K562 (cell line): ENCODE results near the gene GRB2. TPM values are rescaled to one million over a fixed set of nuclear protein-coding genes. Genes with fewer than 3 reads are reported as not detected.

Experiments
- HLTF ChIP-seq: fragments of 450-650 bp; IDR thresholded peaks from 2 replicates; pipeline ENCODE4 v1.6.1; 2016
- KDM2B ChIP-seq: fragments of 250-450 bp; sonication (Bioruptor Pico); IDR thresholded peaks from 2 replicates; pipeline ENCODE4 v1.8.0; 2021; ENCODE audit warnings: mild to moderate bottlenecking, moderate library complexity
- ZZZ3 ChIP-seq: fragments of 450-650 bp; IDR thresholded peaks from 2 replicates; pipeline ENCODE4 v1.6.1; 2016; ENCODE audit warnings: antibody characterized with exemption, mild to moderate bottlenecking, moderate library complexity
- polyA plus RNA-seq, 8 experiments: library from polyadenylated mRNA; depleted of rRNA in 4 of 8; stranded (reverse) in 5 of 8; unstranded in 3 of 8; fragments of >200 nt; fragmentation: Nextera tagmentation in 2 of 8; fragmentation: Illumina TruSeq in 1 of 8; extraction: Ambion mirVana in 2 of 8; extraction: Trizol in 1 of 8; gene quantifications; 2 replicates each; pipeline versions ENCODE4 v1.2.1 to v1.2.3, GENCODE V29; 2011 to 2014; ENCODE audit warnings: inconsistent platforms in 1 of 8, missing spikeins in 1 of 8
- total RNA-seq, 7 experiments: library from RNA; depleted of rRNA in 6 of 7; stranded (reverse); fragments of >200 nt in 6 of 7; fragmentation: Illumina TruSeq in 2 of 7; extraction: Trizol in 2 of 7; gene quantifications; 2 replicates each; pipeline versions ENCODE4 v1.2.1 to v1.2.3, GENCODE V29; 2011 to 2021; ENCODE audit warnings: low replicate concordance in 1 of 7
- TF ChIP-seq, protein P1 (sequence below), 2 experiments: fragments of 450-650 bp in 1 of 2; sonication (generic) in 1 of 2; formaldehyde crosslinking in 1 of 2; IDR thresholded peaks; 2 replicates each; pipeline versions ENCODE4 v1.7.1 to v1.9.0; 2016 to 2022; ENCODE audit warnings: inconsistent platforms in 1 of 2, mild to moderate bottlenecking in 1 of 2, missing genetic modification reagents in 1 of 2
- TF ChIP-seq, protein P2 (sequence below): fragments of 450-650 bp; IDR thresholded peaks from 2 replicates; pipeline ENCODE4 v1.6.1; 2016; ENCODE audit warnings: mild to moderate bottlenecking, moderate library complexity
- TF ChIP-seq, protein P3 (sequence below), 2 experiments: fragments of 250-450 bp in 1 of 2; fragments of 450-650 bp in 1 of 2; sonication (Bioruptor Pico) in 1 of 2; IDR thresholded peaks; 2 replicates each; pipeline versions ENCODE4 v1.6.1 to v1.8.0; 2016 to 2021; ENCODE audit warnings: mild to moderate bottlenecking in 2 of 2, moderate library complexity in 2 of 2, missing compliant biosample characterization in 1 of 2, missing genetic modification characterization in 1 of 2

Gene GRB2
- total and polyA plus RNA-seq, 9 of the 15 experiments (the other 6 are each of a cell fraction or from before 2014, with no cell fraction given): 57.2 to 136 (median 84.8) TPM

DNA sequence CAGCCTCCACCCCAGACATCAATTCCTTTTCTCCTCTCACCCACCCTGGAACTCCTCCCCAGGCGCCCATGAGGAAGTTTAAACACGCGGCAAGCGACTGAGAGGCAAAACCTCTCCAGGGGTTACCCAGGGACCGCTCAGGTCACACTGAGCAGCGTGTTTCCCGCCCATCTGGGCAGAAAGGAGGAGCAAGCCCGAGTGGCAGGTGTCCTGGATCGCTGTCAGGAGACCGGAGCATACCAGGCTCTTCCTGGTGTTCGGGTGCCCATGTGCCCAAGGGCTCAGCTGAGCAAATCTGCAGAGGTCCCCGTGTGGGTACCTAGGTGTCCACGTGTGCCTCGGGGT lies 116.7 kb downstream of the GRB2 start (continued):
- TF ChIP-seq, protein P1, sequence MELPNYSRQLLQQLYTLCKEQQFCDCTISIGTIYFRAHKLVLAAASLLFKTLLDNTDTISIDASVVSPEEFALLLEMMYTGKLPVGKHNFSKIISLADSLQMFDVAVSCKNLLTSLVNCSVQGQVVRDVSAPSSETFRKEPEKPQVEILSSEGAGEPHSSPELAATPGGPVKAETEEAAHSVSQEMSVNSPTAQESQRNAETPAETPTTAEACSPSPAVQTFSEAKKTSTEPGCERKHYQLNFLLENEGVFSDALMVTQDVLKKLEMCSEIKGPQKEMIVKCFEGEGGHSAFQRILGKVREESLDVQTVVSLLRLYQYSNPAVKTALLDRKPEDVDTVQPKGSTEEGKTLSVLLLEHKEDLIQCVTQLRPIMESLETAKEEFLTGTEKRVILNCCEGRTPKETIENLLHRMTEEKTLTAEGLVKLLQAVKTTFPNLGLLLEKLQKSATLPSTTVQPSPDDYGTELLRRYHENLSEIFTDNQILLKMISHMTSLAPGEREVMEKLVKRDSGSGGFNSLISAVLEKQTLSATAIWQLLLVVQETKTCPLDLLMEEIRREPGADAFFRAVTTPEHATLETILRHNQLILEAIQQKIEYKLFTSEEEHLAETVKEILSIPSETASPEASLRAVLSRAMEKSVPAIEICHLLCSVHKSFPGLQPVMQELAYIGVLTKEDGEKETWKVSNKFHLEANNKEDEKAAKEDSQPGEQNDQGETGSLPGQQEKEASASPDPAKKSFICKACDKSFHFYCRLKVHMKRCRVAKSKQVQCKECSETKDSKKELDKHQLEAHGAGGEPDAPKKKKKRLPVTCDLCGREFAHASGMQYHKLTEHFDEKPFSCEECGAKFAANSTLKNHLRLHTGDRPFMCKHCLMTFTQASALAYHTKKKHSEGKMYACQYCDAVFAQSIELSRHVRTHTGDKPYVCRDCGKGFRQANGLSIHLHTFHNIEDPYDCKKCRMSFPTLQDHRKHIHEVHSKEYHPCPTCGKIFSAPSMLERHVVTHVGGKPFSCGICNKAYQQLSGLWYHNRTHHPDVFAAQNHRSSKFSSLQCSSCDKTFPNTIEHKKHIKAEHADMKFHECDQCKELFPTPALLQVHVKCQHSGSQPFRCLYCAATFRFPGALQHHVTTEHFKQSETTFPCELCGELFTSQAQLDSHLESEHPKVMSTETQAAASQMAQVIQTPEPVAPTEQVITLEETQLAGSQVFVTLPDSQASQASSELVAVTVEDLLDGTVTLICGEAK (IDR thresholded peaks at IDR 0.05): no peak
- TF ChIP-seq, protein P1 (CRISPR knock-in tag; IDR thresholded peaks at IDR 0.05): no peak
- TF ChIP-seq, protein P2, sequence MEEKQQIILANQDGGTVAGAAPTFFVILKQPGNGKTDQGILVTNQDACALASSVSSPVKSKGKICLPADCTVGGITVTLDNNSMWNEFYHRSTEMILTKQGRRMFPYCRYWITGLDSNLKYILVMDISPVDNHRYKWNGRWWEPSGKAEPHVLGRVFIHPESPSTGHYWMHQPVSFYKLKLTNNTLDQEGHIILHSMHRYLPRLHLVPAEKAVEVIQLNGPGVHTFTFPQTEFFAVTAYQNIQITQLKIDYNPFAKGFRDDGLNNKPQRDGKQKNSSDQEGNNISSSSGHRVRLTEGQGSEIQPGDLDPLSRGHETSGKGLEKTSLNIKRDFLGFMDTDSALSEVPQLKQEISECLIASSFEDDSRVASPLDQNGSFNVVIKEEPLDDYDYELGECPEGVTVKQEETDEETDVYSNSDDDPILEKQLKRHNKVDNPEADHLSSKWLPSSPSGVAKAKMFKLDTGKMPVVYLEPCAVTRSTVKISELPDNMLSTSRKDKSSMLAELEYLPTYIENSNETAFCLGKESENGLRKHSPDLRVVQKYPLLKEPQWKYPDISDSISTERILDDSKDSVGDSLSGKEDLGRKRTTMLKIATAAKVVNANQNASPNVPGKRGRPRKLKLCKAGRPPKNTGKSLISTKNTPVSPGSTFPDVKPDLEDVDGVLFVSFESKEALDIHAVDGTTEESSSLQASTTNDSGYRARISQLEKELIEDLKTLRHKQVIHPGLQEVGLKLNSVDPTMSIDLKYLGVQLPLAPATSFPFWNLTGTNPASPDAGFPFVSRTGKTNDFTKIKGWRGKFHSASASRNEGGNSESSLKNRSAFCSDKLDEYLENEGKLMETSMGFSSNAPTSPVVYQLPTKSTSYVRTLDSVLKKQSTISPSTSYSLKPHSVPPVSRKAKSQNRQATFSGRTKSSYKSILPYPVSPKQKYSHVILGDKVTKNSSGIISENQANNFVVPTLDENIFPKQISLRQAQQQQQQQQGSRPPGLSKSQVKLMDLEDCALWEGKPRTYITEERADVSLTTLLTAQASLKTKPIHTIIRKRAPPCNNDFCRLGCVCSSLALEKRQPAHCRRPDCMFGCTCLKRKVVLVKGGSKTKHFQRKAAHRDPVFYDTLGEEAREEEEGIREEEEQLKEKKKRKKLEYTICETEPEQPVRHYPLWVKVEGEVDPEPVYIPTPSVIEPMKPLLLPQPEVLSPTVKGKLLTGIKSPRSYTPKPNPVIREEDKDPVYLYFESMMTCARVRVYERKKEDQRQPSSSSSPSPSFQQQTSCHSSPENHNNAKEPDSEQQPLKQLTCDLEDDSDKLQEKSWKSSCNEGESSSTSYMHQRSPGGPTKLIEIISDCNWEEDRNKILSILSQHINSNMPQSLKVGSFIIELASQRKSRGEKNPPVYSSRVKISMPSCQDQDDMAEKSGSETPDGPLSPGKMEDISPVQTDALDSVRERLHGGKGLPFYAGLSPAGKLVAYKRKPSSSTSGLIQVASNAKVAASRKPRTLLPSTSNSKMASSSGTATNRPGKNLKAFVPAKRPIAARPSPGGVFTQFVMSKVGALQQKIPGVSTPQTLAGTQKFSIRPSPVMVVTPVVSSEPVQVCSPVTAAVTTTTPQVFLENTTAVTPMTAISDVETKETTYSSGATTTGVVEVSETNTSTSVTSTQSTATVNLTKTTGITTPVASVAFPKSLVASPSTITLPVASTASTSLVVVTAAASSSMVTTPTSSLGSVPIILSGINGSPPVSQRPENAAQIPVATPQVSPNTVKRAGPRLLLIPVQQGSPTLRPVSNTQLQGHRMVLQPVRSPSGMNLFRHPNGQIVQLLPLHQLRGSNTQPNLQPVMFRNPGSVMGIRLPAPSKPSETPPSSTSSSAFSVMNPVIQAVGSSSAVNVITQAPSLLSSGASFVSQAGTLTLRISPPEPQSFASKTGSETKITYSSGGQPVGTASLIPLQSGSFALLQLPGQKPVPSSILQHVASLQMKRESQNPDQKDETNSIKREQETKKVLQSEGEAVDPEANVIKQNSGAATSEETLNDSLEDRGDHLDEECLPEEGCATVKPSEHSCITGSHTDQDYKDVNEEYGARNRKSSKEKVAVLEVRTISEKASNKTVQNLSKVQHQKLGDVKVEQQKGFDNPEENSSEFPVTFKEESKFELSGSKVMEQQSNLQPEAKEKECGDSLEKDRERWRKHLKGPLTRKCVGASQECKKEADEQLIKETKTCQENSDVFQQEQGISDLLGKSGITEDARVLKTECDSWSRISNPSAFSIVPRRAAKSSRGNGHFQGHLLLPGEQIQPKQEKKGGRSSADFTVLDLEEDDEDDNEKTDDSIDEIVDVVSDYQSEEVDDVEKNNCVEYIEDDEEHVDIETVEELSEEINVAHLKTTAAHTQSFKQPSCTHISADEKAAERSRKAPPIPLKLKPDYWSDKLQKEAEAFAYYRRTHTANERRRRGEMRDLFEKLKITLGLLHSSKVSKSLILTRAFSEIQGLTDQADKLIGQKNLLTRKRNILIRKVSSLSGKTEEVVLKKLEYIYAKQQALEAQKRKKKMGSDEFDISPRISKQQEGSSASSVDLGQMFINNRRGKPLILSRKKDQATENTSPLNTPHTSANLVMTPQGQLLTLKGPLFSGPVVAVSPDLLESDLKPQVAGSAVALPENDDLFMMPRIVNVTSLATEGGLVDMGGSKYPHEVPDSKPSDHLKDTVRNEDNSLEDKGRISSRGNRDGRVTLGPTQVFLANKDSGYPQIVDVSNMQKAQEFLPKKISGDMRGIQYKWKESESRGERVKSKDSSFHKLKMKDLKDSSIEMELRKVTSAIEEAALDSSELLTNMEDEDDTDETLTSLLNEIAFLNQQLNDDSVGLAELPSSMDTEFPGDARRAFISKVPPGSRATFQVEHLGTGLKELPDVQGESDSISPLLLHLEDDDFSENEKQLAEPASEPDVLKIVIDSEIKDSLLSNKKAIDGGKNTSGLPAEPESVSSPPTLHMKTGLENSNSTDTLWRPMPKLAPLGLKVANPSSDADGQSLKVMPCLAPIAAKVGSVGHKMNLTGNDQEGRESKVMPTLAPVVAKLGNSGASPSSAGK: peak; percentile 59
- TF ChIP-seq HLTF: no peak
- TF ChIP-seq KDM2B (CRISPR knock-in tag): no peak
- no peak for TF ChIP-seq ZZZ3
- TF ChIP-seq, protein P3, sequence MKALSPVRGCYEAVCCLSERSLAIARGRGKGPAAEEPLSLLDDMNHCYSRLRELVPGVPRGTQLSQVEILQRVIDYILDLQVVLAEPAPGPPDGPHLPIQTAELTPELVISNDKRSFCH (CRISPR knock-in tag; IDR thresholded peaks at IDR 0.05): no peak
- TF ChIP-seq, protein P3 (tag; IDR thresholded peaks at IDR 0.05): peak; percentile 55; the same call in 1 of the 2 replicates
